Measurements from ENCODE around the gene CEACAM16.
A peak's percentile ranks its signal among the peaks of the same experiment; 100 is the strongest.
"Not testable (repeated sequence)": the region's sequence is repeated elsewhere in the genome, so short reads cannot be mapped to it uniquely, and the experiment has no call there.

Gene CEACAM16, protein sequence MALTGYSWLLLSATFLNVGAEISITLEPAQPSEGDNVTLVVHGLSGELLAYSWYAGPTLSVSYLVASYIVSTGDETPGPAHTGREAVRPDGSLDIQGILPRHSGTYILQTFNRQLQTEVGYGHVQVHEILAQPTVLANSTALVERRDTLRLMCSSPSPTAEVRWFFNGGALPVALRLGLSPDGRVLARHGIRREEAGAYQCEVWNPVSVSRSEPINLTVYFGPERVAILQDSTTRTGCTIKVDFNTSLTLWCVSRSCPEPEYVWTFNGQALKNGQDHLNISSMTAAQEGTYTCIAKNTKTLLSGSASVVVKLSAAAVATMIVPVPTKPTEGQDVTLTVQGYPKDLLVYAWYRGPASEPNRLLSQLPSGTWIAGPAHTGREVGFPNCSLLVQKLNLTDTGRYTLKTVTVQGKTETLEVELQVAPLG

DNA sequence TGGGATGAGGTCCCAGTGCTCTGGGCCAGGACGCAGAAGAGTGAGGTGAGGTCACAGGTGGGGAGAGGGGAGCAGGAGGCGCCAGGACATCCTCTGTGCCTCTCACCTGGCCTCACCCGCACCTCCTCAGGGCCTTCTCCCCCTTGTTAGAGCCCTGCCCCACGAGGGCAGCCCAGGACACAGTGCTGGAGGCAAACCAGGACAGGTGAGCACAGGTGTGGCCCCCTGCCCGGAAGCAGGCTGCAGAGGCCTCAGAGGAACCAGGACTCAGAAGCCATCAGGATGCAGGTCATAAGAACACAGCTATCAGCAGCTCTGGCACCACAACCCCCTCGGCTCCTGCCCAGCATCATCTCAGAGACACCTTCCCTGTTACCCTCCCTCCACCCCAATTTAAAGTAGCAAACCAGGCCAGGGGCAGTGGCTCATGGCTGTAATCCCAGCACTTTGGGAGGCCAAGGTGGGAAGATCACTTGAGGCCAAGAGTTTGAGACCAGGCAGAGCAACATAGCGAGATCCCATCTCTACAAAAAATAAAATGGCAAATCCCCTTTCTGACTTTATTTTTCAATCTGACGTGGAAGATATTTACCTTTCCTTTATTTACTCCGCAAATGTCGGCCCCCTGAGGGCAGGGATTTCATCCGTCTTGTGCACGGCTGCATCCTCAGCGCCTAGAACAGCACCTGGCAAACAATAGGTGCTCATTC is at the start of gene CEACAM16:
CEACAM16 (plus strand) TSS at position 660 of the 710 bp plus-strand sequence. CDS start 2,306 bp downstream, outside the sequence.
- no peak for DNase-seq

DNA sequence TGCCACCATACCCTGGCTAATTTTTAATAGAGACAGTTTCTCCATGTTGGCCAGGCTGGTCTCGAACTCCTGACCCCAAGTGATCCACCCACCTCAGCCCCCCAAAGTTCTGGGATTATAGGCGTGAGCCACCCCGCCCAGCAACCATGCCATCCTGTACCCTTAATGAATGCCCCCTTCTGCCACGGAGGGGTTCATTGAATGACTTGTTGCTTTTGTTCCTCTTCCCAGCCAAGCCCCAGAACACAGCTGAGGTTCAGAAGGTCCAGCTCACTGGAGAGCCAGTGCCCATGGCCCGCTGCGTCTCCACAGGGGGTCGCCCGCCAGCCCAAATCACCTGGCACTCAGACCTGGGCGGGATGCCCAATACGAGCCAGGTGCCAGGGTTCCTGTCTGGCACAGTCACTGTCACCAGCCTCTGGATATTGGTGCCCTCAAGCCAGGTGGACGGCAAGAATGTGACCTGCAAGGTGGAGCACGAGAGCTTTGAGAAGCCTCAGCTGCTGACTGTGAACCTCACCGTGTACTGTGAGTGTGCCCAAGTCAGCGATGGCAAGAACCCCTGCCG is 49.3 kb upstream of the CEACAM16 start:
- DNase-seq = no peak

DNA sequence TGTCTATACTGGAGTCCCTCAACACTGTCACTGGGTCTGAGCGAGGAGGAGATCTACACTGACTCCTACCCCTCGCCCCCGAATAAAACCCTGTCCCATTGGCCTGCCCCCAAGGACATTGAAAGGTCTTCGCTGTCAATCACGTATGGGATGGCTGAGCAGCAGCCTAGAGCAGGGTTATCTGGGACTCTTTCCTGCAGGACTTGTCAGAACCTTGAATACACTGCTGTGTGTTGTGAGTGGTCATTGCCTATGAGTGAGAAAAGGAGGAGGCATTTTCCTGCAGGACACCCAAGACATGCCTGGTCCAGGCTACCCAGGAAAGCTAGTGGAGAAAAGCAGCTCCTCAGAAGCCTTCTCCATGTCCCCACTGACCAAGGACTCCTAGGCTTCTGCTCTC is 45.6 kb upstream of the CEACAM16 start:
- DNase-seq = no peak

DNA sequence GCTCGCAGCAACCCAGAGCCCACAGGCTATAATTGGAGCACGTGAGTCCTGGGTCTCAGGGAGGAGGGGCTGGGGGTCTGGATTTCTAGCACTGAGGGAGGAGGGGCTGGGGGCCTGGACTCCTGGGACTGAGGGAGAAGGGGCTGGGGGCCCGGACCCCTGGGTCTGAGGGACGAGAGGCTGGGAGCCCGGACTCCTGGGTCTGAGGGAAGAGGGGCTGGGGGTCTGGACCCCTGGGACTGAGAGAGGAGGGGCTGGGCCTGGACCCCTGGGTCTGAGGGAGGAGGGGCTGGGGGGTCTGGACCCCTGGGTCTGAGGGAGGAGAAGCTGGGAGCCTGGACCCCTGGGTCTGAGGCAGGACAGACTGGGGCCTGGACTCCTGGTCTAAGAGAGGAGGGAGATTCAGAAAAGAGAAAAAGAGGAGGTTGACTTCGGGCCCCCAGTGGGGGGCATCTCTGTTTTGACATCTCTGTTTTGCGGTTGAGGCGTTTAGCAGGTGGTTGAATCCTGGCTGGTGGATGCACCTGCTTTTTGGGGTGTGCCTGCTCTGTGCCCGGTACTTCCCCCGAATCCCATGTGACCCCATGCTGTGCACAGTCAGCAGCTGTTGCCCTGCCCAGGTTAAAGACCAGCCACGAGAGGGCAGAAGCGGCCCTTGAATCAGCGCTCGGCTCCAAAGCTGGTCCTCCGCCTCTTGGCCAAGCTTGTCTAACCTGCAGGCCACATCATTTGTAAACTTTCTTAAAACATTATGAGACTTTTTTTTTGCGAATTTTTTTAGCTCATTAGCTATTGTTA is 44.8 kb upstream of the CEACAM16 start:
- DNase-seq = peak; percentile 70

DNA sequence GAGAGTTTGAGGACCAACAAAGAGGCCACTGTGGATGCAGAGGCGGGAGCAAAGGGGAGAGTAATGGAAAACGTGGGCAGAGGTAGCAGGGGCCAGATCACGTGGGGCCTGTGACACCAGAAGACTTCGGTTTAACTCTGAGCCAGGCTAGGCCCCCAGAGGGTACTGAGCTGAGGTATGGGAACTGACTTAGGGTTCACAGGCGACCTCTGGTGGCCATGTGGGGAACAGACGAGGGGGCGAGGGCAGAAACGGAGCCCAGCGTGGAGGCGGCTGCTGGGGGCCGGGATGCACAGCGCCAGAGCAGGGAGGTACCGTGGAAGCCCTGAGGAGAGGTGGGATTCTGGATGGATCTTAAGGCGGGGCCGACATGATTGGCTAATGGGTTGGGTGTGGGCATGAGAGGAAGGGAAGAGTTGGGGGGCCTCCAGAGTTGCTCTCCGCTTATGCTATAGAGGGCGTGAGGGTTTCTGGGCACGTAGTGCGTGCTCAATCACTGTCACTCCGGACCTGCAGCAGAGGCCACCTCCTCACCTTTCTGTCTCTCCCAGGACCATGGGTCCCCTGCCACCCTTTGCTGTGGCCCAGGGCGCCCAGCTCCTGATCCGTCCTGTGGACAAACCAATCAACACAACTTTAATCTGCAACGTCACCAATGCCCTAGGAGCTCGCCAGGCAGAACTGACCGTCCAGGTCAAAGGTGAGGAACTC is 41.6 kb upstream of the CEACAM16 start:
- peak; percentile 78 for DNase-seq

DNA sequence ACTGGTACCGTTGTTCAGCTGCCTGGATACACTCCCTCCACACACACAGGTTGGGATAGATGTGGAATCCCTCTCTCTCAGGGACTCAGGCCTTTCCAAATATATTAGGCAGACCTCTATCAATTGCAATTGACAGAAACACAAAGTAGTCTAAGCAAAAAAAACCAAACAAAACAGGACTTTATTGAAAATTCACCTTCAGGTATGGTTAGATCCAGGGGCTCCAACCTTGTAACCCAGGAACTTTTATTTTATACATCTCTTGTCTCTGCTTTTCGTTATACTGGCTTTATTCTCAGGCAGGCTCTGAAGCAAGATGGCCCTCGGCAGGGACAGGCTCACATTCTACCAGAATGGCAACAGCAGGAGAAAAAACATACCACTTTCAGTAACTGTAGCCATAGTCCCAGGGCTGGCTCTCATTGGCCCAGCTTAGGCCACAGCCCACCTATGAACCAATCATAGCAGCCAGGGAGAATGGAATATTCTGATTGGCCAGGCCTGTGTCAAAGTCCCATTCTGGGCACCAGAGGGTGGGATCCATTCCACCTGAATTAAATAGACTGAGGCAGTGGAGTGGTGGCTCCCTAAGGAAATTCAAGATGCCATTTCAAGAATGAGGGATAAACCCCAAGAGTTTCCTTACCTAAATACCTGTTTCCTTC is 40.8 kb upstream of the CEACAM16 start:
- DNase-seq = no peak

DNA sequence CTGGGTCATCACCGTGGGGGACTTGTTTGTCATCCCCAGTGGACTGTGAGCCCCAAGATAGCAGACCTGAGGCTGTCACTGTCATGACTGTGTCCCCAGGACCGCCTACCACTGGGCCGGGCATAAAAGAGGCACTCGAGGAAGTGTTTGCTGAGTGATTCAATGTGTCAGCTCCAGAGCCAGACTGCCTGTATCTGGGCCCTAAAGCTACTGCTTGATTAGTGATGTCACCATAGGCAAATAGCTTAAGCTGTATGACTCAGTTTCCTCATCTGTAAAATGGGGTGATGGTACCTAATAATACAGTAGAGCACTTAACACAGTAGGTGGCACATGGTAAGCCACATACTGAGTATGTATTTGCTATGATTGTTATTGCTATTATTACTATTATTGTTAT is 38.9 kb upstream of the CEACAM16 start:
- DNase-seq = no peak

DNA sequence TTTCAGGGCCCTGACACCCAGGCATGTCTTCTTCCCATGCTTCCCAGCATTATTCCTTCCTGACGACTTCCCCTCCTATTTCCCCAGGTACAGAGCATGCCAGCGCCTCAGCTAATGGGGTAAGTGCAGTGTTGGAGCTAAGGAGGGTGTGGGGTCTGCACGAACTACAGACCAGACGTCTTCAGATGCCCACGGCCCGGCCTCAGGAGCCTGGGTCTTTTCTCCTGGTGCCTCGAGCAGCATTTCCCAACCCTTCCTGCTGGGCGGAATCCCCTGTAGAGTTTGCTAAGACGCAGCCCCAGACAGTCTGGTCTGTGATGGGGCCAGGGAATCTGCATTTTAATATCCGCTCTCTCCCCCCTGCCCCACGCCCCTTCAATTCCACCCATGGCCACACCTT is 37.7 kb upstream of the CEACAM16 start:
- no peak for DNase-seq

DNA sequence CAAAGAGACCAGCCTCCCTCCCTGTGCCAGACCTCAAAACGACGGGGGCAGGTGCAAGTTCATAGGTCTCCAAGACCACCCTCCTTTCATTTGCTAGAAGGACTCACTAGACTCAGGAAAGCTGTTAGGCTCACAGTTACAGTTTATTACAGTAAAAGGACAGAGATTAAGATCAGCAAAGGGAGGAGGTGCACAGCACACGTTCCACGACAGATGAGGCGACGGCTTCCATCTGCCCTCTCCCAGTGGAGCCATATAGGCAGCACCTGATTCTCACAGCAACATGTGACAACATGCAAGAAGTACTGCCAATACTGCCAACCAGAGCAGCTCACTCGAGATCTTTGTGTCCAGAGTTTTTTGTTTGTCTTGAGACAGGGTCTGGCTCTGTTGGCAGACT is 37.0 kb upstream of the CEACAM16 start:
- DNase-seq = no peak

DNA sequence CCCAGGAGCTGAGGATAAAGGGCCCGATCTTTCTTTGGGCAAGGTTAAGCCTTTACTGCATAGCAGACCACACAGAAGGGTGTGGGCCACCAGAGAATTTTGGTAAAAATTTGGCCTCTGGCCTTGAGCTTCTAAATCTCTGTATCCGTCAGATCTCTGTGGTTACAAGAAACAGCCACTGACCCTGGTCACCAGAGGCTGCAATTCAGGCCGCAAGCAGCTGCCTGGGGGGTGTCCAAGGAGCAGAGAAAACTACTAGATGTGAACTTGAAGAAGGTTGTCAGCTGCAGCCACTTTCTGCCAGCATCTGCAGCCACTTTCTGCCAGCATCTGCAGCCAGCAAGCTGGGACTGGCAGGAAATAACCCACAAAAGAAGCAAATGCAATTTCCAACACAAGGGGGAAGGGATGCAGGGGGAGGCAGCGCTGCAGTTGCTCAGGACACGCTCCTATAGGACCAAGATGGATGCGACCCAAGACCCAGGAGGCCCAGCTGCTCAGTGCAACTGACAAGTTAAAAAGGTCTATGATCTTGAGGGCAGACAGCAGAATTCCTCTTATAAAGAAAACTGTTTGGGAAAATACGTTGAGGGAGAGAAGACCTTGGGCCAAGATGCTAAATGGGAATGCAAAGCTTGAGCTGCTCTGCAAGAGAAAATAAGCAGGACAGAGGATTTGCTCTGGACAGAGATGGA is 36.1 kb upstream of the CEACAM16 start:
- no peak for DNase-seq

DNA sequence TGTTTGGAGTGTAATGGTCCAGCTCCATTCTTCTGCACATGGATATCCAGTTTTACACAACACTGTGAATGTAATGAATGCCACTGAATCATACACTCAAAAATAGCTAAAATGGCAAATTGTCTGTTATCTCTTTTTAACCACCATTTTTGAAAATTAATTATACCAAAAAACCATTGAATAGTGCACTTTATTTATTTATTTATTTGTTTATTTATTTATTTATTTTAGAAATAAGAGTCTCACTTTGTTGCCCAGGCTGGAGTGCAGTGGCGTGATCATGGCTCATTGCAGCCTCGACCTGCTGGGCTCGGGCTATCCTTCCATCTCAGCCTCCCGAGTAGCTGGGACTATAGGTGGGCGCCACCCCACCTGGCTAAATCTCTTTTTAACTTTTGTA is 35.0 kb upstream of the CEACAM16 start:
- no peak for DNase-seq

DNA sequence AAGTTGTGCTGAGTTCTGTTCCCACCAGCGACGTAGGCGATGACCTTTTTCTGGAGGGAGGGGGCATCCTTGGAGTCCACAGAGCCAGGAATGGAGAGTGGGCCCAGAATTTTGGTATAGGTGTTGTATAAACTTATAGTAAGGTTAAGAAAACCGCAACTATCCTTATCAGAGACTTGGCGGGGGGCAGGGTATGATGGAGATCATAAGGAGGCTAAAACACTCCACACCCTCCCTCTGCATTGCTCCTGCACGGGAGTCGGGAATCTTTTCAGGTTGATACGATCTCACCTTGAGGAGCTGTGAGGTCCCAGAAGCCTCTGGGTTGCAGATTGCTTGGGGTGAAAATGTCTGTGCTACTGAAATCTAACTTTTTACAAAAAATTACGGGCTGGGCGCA is 34.0 kb upstream of the CEACAM16 start:
- no peak for DNase-seq

DNA sequence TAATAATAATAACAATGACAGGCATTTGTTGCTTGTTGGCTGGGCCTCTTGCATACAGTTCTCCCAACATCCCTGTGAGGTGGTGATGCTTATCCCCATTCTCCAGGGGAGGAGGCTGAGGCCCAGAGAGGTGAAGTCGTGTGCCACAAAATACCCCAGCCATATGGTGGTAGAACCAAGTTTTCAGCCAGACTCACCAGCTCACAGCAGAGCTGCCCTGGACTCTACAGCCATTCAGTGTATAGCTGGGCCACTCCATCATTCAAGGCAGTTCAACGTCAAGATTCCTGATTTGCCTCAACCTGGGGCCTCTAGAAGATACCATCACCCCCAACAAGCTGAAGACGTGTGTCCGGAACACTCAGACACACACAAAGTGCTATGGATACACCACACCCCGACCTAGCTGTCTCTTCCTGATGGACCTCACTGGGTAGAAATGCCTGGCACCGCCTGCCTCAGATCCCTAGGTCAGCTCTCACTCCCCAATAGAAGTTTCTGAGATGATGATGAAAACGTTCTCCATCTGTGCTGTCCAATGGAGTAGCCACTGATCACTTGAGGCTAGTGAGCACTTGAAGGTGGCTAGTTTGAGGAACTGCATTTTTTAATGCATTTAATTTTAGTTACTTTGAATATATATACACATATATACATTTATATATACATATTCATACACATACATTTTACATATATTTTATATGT is 31.9 kb upstream of the CEACAM16 start:
- no peak for DNase-seq

DNA sequence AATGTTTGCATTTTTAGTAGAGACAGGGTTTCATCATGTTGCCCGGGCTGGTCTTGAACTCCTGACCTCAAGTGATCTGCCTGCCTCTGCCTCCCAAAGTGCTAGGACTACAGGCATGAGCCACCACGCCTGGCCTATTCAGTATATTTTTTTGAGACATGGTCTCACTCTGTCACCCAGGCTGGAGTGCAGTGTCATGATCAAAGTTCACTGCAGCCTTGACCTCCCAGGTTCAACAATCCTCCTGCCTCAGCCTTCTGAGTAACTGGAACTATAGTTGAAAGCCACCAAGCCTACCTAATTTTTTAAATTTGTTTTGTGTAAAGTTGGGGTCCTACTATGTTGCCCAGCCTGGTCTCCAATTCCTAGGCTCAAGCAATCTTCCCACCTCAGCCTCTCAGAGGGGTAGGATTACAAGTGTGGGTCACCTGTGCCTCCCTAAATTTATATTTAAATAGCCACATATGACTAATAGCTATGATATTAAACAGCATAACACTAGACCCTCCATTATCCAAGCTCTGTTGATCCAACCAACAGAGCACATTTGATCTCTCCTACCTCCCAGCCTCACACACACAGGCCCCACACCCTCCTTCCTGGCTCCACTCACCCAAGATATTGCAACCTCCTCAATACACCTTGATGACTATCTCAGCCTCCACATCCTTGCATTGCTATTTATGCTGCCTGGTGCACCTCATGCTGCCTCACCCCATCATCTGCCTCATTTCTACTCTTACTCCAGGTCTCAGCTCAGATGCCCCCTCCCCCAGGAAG is 29.8 kb upstream of the CEACAM16 start:
- no peak for DNase-seq

DNA sequence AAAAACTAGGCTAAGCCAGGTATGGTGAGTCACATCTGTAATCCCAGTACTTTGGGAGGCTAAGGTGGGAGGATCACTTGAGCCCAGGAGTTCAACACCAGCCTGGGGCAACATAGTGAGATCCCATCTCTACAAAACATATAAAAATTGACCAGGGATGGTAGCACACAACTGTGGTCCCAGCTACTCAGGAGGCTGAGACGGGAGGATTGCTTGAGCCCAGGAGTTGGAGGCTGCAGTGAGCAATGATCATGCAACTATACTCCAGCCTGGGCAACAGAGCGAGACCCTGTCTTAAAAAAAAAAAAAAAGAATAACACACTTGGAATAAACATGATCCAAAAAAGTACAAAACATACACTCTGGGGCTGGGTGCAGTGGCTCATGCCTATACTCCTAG is 28.9 kb upstream of the CEACAM16 start:
- DNase-seq = not testable (repeated sequence)

DNA sequence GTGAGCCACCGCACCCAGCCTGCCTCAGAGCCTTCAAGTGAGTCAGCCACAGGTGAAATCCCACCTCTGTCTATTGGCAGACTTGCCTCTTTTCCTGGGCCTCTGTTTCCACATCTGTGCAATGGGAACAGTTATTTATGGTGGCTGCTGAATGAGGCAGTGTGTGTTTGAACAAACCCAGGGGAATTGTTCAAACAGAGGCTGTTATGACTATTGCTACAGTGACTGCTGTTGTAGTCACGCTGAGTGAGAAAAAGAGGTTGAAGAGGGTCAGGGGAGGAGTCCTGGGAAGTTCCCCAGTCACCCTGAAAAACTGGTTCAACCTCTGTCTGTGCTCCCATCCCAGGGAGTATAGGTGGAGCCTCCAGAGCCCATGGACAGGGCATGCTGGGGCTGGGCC is 27.6 kb upstream of the CEACAM16 start, which contains the start of gene CEACAM19:
CEACAM19 (plus strand) TSS at position 83 of the 400 bp plus-strand sequence. CDS start 450 bp downstream, outside the sequence.
- no peak for DNase-seq

DNA sequence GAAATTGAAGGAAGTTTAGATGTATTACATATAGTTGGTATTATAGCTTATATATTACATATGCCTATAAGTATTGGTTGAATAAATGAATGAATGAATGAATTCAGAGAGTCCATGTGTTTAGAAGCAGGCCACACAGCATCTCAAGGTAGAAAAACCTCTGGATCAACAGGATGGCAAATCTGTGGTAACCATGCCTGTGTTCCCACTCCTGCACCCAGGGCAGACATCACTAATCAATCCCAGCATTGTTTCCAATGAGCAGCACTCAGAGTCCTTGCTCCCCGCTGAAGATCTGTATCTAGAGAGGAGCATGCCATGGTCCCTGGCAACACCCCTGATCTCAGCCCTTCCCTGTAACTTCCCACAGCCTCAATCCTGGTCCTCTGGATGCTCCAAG is 26.7 kb upstream of the CEACAM16 start:
- no peak for DNase-seq

DNA sequence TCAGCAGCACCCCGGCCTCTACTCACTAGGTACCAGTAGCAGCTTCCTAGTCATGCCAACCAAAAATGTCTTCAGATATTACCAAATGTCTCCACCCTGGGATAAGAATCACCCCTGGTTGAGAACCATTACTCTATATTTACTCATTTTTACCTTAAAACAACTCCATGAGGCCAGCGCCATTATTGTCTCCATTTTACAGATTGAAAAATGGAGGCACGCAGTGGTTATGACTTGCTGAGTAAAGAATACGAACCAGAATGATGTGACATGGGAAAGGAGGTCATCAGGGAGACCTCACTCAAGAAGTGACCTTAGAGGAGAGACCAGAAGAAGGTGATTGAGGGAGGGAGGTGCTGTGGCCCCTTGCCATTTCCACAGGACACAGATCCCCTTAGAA is 25.4 kb upstream of the CEACAM16 start:
- no peak for DNase-seq

DNA sequence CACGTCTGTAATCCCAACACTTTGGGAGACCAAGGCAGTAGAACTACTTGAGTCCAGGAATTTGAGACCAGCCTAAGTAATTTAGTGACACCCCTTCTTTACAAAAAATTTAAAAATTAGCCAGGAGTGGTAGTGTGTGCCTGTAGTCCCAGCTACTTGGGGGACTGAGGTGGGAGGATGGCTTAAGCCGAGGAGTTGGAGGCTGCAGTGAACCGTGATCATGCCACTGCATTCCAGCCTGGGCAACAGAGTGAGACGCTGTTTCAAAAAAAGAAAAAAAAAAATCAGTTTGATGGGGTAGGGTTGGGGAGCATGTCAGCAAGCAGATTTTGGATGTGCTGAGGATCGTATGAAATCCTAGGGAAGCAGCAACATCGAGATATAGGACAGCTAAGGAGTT is 23.4 kb upstream of the CEACAM16 start:
- DNase-seq = no peak

Measured in islet precursor cell (in vitro differentiated cells).